ENCODE results near the gene TMEM109.

GRCh38 chr11:60913793-60914632, at the start of gene TMEM109:
- TF ChIP-seq FOXA1 (IDR thresholded peaks at IDR 0.05) (no peak), SP1 (IDR thresholded peaks at IDR 0.05) (no peak), BHLHE40 (IDR thresholded peaks at IDR 0.05; ENCODE audit: borderline replicate concordance) (no peak), PKNOX1 (IDR thresholded peaks at IDR 0.05) (no peak), FOXK2 (IDR thresholded peaks at IDR 0.05) (no peak), TARDBP (IDR thresholded peaks at IDR 0.05) (no peak), ARNT (IDR thresholded peaks at IDR 0.05) (no peak), HDGF (IDR thresholded peaks at IDR 0.05; ENCODE audit: borderline replicate concordance) (no peak), NFRKB (IDR thresholded peaks at IDR 0.05) (no peak)

Data from HEK293T (cell line).